ENCODE results near the gene GHRHR. TPM values are rescaled to one million over a fixed set of nuclear protein-coding genes. Genes with fewer than 3 reads are reported as not detected.

Gene GHRHR
- total RNA-seq, 1 donor from 2014 or later, result not detected

DNA sequence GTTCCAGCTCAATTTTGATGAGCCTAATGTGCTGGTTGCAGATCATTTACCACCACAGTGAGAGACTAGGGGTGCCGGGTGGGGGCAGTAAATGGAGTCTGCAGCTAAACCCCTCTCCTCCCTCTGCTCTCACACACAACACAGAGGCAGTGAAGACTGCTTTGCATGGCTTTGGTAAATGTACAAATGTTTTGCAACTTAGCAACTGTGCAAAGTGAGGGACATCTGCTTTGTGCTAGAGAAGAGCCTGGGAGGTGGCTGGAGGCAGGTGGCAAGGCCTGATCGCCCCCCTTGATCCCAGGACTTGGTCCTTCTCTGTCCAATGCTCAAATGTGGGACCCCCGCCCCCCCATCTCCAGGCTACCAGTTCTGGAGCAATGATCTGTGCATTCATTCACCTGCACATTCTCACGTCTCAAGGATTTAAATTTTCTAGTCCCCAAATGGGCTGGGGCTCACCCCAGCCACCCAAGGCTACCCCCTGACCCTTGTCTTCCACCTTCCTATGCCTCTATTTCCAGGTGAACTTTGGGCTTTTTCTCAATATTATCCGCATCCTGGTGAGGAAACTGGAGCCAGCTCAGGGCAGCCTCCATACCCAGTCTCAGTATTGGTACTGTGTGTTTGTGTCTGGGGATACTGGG lies 11.6 kb downstream of the GHRHR start:
- peaks cover 3% of the 10 kb centered on the region for H3K4me1 Mint-ChIP-seq (ENCODE audit: low read depth)
- TF ChIP-seq, protein P1, sequence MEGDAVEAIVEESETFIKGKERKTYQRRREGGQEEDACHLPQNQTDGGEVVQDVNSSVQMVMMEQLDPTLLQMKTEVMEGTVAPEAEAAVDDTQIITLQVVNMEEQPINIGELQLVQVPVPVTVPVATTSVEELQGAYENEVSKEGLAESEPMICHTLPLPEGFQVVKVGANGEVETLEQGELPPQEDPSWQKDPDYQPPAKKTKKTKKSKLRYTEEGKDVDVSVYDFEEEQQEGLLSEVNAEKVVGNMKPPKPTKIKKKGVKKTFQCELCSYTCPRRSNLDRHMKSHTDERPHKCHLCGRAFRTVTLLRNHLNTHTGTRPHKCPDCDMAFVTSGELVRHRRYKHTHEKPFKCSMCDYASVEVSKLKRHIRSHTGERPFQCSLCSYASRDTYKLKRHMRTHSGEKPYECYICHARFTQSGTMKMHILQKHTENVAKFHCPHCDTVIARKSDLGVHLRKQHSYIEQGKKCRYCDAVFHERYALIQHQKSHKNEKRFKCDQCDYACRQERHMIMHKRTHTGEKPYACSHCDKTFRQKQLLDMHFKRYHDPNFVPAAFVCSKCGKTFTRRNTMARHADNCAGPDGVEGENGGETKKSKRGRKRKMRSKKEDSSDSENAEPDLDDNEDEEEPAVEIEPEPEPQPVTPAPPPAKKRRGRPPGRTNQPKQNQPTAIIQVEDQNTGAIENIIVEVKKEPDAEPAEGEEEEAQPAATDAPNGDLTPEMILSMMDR (IDR thresholded peaks at IDR 0.05; ENCODE audit: unreplicated experiment), result no peak
- DNase-seq (ENCODE audit: low spot score, unreplicated experiment), result no peak
- H3K36me3 Mint-ChIP-seq (ENCODE audit: insufficient read depth), result no peaks in the 10 kb centered on the region
- H3K9me3 Mint-ChIP-seq (ENCODE audit: low read depth), result no peaks in the 10 kb centered on the region
- no peak overlapping the region for H3K27ac Mint-ChIP-seq
- H3K4me3 Mint-ChIP-seq (ENCODE audit: low read depth), result no peak overlapping the region
- peaks cover 66% of the 10 kb centered on the region for H3K27me3 Mint-ChIP-seq

DNA sequence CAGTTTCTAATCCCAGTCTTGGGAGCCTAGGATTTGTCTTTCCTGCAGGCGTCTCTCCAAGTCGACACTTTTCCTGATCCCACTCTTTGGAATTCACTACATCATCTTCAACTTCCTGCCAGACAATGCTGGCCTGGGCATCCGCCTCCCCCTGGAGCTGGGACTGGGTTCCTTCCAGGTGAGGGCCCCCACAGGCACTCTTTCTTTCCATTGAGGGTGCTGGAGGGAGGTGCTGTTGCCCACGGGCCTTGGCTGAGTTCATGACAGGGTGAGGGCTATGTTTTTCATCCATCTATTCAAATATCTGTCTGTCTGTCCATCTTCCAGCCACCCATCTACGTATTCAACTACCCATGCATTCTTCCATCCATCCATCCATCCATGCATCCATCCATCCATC lies 12.6 kb downstream of the GHRHR start:
- Mint-ChIP-seq H3K27me3 (peaks cover 65% of the 10 kb centered on the region), H3K27ac (no peak overlapping the region), H3K4me1 (ENCODE audit: low read depth) (peaks cover 3% of the 10 kb centered on the region), H3K4me3 (ENCODE audit: low read depth) (no peak overlapping the region), H3K36me3 (ENCODE audit: insufficient read depth) (no peaks in the 10 kb centered on the region), H3K9me3 (ENCODE audit: low read depth) (no peaks in the 10 kb centered on the region)
- DNase-seq (ENCODE audit: low spot score, unreplicated experiment), result no peak
- TF ChIP-seq, protein P1 (IDR thresholded peaks at IDR 0.05; ENCODE audit: unreplicated experiment), result no peak

DNA sequence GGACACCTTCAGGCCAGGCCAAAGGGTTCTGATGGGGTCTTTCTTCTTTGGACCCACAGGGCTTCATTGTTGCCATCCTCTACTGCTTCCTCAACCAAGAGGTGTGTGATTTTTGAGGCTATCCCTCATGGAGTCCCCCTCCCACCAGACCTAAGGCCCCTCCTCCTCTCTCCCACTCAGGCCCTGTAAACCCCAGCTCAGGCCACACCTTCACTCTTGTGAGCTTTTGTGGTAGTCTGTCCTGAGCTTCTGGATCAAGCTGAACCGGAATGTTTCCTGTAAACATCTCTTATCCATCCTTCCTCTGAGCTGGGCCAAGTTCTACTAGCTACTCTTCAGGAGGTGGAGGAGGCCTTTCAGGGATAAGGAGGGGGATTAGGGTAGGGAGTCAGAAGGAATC lies 13.5 kb downstream of the GHRHR start:
- Mint-ChIP-seq H3K4me3 (ENCODE audit: low read depth) (no peak overlapping the region), H3K4me1 (ENCODE audit: low read depth) (peaks cover 3% of the 10 kb centered on the region), H3K9me3 (ENCODE audit: low read depth) (no peaks in the 10 kb centered on the region), H3K27ac (no peak overlapping the region), H3K27me3 (peaks cover 57% of the 10 kb centered on the region), H3K36me3 (ENCODE audit: insufficient read depth) (no peaks in the 10 kb centered on the region)
- TF ChIP-seq, protein P1 (IDR thresholded peaks at IDR 0.05; ENCODE audit: unreplicated experiment), result no peak
- no peak for DNase-seq (ENCODE audit: low spot score, unreplicated experiment)

- peaks cover 3% of the 10 kb centered on the region for H3K4me1 Mint-ChIP-seq (ENCODE audit: low read depth)
- peaks cover 52% of the 10 kb centered on the region for H3K27me3 Mint-ChIP-seq
- no peak overlapping the region for H3K4me3 Mint-ChIP-seq (ENCODE audit: low read depth)
- no peaks in the 10 kb centered on the region for H3K36me3 Mint-ChIP-seq (ENCODE audit: insufficient read depth)
- TF ChIP-seq, protein P1 (IDR thresholded peaks at IDR 0.05; ENCODE audit: unreplicated experiment), result peak; percentile 67
- H3K9me3 Mint-ChIP-seq (ENCODE audit: low read depth), result no peaks in the 10 kb centered on the region
- DNase-seq (ENCODE audit: low spot score, unreplicated experiment), result peak; percentile 47
- no peak overlapping the region for H3K27ac Mint-ChIP-seq
Observed at GRCh38 chr7:30977896-30978564, 14.3 kb downstream of the GHRHR start.

- Mint-ChIP-seq H3K4me1 (ENCODE audit: low read depth) (peaks cover 3% of the 10 kb centered on the region), H3K9me3 (ENCODE audit: low read depth) (no peaks in the 10 kb centered on the region), H3K27ac (no peak overlapping the region), H3K4me3 (ENCODE audit: low read depth) (no peak overlapping the region), H3K36me3 (ENCODE audit: insufficient read depth) (no peaks in the 10 kb centered on the region), H3K27me3 (peaks cover 57% of the 10 kb centered on the region)
- DNase-seq (ENCODE audit: low spot score, unreplicated experiment), result no peak
- TF ChIP-seq, protein P1 (IDR thresholded peaks at IDR 0.05; ENCODE audit: unreplicated experiment), result no peak
Observed at GRCh38 chr7:30979027-30979426, 15.3 kb downstream of the GHRHR start.

Data from progenitor cell of endocrine pancreas (in vitro differentiated cells).